ENCODE measurements around the gene RPS6KL1.

DNA sequence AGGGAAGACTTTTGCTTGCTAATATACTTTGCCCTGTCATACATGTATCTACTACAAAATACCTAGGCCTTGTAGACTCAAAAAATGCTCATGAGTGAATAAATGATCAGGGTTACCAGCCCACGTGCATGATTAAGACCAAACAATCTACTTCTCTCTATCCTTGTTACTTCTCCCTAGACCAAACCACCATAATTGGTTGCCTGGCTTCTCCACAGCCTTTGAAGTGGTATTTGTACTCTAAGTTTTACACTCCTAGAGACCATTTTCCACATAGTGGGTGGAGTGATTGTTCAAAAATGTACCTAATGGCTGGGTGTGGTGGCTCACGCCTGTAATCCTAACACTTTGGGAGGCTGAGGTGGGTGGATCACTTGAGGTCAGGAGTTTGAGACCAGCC lies 14.1 kb upstream of the RPS6KL1 start:
- TF ChIP-seq L3MBTL2 (conservative IDR thresholded peaks at IDR 0.05) = no peak
- no peak for TF ChIP-seq FOXA1 (IDR thresholded peaks at IDR 0.05)
- TF ChIP-seq SP1 (IDR thresholded peaks at IDR 0.05) = no peak
- no peak for TF ChIP-seq FOXK2 (IDR thresholded peaks at IDR 0.05)
- TF ChIP-seq SUZ12 (IDR thresholded peaks at IDR 0.05) = no peak
- no peak for TF ChIP-seq FOXM1 (IDR thresholded peaks at IDR 0.05; ENCODE audit: borderline replicate concordance)
- no peak for TF ChIP-seq ARNT (IDR thresholded peaks at IDR 0.05)
- TF ChIP-seq LEF1 (IDR thresholded peaks at IDR 0.05; ENCODE audit: borderline replicate concordance) = no peak
- TF ChIP-seq ELF4 (IDR thresholded peaks at IDR 0.05) = no peak
- no peak for TF ChIP-seq BHLHE40 (IDR thresholded peaks at IDR 0.05; ENCODE audit: borderline replicate concordance)
- TF ChIP-seq, protein P1, sequence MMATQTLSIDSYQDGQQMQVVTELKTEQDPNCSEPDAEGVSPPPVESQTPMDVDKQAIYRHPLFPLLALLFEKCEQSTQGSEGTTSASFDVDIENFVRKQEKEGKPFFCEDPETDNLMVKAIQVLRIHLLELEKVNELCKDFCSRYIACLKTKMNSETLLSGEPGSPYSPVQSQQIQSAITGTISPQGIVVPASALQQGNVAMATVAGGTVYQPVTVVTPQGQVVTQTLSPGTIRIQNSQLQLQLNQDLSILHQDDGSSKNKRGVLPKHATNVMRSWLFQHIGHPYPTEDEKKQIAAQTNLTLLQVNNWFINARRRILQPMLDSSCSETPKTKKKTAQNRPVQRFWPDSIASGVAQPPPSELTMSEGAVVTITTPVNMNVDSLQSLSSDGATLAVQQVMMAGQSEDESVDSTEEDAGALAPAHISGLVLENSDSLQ (IDR thresholded peaks at IDR 0.05) = no peak
- no peak for TF ChIP-seq TARDBP (IDR thresholded peaks at IDR 0.05)
